Osteoblast (primary cell): Measurements from ENCODE around the gene CRYL1. TPM values are rescaled to one million over a fixed set of nuclear protein-coding genes. Genes with fewer than 3 reads are reported as not detected.

Experiments used
- DNase-seq: peaks from one replicate; pipeline ENCODE4 v3.0.0; 2011; ENCODE audit warnings: low spot score, mixed read lengths; ENCODE audit not compliant: insufficient read length; ENCODE audit errors: missing footprints
- H2AFZ ChIP-seq: 2 replicates; pipeline ENCODE4 v1.6.0; 2011; ENCODE audit warnings: mild to moderate bottlenecking, low read length
- H3K27ac ChIP-seq: 2 replicates; pipeline ENCODE4 v1.5.1; 2011; ENCODE audit warnings: mild to moderate bottlenecking, low read depth, low read length, moderate library complexity
- H3K27me3 ChIP-seq: 2 replicates; pipeline ENCODE4 v1.6.0; 2012; ENCODE audit warnings: mild to moderate bottlenecking, control low read depth, inconsistent platforms, low read length, moderate library complexity; ENCODE audit not compliant: insufficient read depth
- H3K36me3 ChIP-seq: 2 replicates; pipeline ENCODE4 v1.5.1; 2011; ENCODE audit warnings: mild to moderate bottlenecking, low read length, control low read depth, moderate library complexity; ENCODE audit not compliant: insufficient read depth
- H3K4me1 ChIP-seq: 2 replicates; pipeline ENCODE4 v1.5.1; 2011; ENCODE audit warnings: mild to moderate bottlenecking, low read length, control low read depth, moderate library complexity; ENCODE audit not compliant: insufficient read depth
- H3K4me2 ChIP-seq: 2 replicates; pipeline ENCODE4 v1.6.0; 2011; ENCODE audit warnings: mild to moderate bottlenecking, low read length; ENCODE audit not compliant: insufficient read depth
- H3K4me3 ChIP-seq: fragments of 200-600 bp; sonication (generic); 3 replicates; pipeline ENCODE4 v1.5.1; 2012; ENCODE audit warnings: mild to moderate bottlenecking, low read length, inconsistent platforms; ENCODE audit not compliant: insufficient read depth
- H3K79me2 ChIP-seq: 2 replicates; pipeline ENCODE4 v1.6.0; 2012; ENCODE audit warnings: mild to moderate bottlenecking, low read length, control low read depth, inconsistent platforms; ENCODE audit not compliant: insufficient read depth
- H3K9me3 ChIP-seq: 2 replicates; pipeline ENCODE4 v1.5.1; 2011; ENCODE audit warnings: low read depth, low read length, control low read depth
- H4K20me1 ChIP-seq: 2 replicates; pipeline ENCODE4 v1.6.0; 2012; ENCODE audit warnings: mild to moderate bottlenecking, low read length, control low read depth; ENCODE audit not compliant: insufficient read depth
- total RNA-seq: library from RNA; depleted of rRNA; stranded (reverse); fragments of >200 nt; gene quantifications from 2 replicates; pipeline ENCODE4 v1.2.3, GENCODE V29; 2012
- TF ChIP-seq, protein P1 (sequence below): IDR thresholded peaks from 2 replicates; pipeline ENCODE4 v1.5.1; 2011; ENCODE audit warnings: mild to moderate bottlenecking, low read depth, low read length, moderate library complexity; ENCODE audit errors: extremely low read depth

CRYL1 gene, protein sequence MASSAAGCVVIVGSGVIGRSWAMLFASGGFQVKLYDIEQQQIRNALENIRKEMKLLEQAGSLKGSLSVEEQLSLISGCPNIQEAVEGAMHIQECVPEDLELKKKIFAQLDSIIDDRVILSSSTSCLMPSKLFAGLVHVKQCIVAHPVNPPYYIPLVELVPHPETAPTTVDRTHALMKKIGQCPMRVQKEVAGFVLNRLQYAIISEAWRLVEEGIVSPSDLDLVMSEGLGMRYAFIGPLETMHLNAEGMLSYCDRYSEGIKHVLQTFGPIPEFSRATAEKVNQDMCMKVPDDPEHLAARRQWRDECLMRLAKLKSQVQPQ
- total RNA-seq: 12.7 and 13.0 TPM in 2 replicates

DNA sequence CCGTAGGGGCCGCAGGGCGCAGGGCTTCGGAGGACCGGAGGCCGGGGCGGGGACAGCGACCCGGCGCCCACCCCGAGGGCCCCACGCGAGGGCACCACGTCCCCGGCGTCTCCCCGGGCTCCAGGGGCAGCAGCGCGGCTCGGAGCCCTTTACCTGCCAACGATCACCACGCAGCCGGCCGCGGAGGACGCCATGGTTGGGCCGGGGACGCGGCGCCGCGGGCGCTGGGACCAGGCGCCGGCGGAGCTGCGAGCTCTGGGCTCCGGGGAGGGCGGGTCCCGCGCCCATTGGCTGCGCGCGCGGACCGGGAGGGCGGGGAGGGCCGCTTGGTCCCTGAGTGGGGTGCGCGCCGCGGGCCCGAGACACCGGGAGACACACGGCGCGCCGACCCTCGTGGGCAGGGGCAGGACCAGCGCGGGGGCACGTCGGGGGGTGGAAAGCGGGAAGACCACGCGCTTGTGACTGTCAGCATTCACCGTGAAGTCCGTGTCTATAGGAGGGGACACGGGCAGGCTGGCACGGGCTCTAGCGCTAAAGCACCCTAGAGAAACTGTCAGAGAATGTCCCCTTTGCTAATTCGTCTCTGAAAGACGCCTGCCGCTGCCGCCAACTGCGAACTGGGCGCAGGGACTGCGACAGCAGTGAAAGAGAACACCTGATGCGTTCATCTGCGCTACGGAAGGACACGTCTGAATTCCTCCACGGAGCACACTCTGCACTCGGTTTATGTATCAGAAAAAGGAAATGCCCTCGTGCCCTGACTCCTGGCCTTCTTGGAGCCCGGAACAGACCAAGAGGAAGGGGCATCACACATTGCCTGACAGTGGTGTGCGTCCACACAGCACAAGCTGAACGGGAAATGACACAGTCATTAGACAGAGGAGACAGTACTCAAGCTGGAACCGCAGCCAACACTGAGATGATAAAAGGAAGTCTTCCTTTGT lies at the start of gene CRYL1:
Gene CRYL1, minus strand, starts transcription at position 257 of the 944 bp plus-strand sequence. Its CDS starts 63 bp downstream, at position 194.
- Histone ChIP-seq H3K79me2 (peaks cover 8% of the 10 kb centered on the region), H3K27ac (peak within 1 kb of the TSS; percentile 61), H3K4me2 (peak within 1 kb of the TSS; percentile 91), H4K20me1 (no peaks in the 10 kb centered on the region), H3K9me3 (no peaks in the 10 kb centered on the region), H3K27me3 (no peaks in the 10 kb centered on the region), H3K4me1 (peaks cover 10% of the 10 kb centered on the region), H3K4me3 (peak within 1 kb of the TSS; percentile 92), H3K36me3 (no peaks in the 10 kb centered on the region), H2AFZ (peak within 1 kb of the TSS; percentile 100)
- peak; percentile 97 for DNase-seq
- TF ChIP-seq, protein P1, sequence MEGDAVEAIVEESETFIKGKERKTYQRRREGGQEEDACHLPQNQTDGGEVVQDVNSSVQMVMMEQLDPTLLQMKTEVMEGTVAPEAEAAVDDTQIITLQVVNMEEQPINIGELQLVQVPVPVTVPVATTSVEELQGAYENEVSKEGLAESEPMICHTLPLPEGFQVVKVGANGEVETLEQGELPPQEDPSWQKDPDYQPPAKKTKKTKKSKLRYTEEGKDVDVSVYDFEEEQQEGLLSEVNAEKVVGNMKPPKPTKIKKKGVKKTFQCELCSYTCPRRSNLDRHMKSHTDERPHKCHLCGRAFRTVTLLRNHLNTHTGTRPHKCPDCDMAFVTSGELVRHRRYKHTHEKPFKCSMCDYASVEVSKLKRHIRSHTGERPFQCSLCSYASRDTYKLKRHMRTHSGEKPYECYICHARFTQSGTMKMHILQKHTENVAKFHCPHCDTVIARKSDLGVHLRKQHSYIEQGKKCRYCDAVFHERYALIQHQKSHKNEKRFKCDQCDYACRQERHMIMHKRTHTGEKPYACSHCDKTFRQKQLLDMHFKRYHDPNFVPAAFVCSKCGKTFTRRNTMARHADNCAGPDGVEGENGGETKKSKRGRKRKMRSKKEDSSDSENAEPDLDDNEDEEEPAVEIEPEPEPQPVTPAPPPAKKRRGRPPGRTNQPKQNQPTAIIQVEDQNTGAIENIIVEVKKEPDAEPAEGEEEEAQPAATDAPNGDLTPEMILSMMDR: no peak

DNA sequence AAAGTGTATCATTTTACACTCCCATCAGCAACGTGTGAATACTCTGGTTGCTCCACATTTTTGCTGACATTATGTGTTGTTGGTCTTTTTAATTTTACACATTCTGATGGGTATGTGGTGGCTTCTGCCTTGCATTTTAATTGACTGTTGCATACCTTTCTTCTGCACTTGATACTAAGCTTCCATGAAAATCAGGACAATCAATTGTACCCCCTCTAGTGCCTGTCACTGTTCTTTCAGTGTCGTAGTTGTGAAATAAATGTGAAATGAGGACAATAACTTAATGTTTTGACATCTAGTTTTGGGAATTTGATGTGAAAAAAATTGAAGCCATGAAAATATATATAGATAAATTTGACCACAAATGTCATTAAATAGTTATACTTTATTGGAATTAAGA lies 48.0 kb upstream of the CRYL1 start:
- no peaks in the 10 kb centered on the region for H4K20me1 ChIP-seq
- no peaks in the 10 kb centered on the region for H3K27me3 ChIP-seq
- no peak overlapping the region for H3K4me3 ChIP-seq
- H3K9me3 ChIP-seq: no peaks in the 10 kb centered on the region
- peaks cover 2% of the 10 kb centered on the region for H3K4me1 ChIP-seq
- no peak overlapping the region for H3K27ac ChIP-seq
- no peak overlapping the region for H2AFZ ChIP-seq
- no peaks in the 10 kb centered on the region for H3K36me3 ChIP-seq
- H3K4me2 ChIP-seq: no peak overlapping the region
- peaks cover 10% of the 10 kb centered on the region for H3K79me2 ChIP-seq
- DNase-seq: no peak
- TF ChIP-seq, protein P1: no peak

DNA sequence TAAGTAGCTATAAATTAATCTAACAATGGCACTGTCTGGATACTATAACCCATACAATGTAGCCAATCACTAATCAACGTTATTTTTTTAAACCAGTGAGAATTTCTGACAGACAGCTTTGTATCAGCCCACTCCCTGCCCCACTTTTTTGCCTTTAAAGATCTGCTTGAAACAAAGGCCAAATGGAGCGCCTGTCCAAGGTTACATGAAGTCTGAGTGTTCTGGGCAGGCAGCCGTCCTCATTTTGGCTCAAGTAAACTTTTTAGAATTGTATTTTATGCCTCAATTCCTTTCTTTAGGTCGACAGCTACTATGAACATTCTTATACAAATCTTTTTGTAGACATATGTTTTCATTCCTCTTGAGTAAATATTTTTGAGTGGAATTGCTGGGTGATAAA lies 47.5 kb upstream of the CRYL1 start:
- Histone ChIP-seq H3K4me3 (no peak overlapping the region), H3K27me3 (no peaks in the 10 kb centered on the region), H3K36me3 (no peaks in the 10 kb centered on the region), H3K9me3 (no peaks in the 10 kb centered on the region), H3K27ac (no peak overlapping the region), H3K4me1 (peaks cover 4% of the 10 kb centered on the region), H2AFZ (no peak overlapping the region), H4K20me1 (no peaks in the 10 kb centered on the region), H3K79me2 (peaks cover 10% of the 10 kb centered on the region), H3K4me2 (no peak overlapping the region)
- DNase-seq: no peak
- TF ChIP-seq, protein P1: no peak

DNA sequence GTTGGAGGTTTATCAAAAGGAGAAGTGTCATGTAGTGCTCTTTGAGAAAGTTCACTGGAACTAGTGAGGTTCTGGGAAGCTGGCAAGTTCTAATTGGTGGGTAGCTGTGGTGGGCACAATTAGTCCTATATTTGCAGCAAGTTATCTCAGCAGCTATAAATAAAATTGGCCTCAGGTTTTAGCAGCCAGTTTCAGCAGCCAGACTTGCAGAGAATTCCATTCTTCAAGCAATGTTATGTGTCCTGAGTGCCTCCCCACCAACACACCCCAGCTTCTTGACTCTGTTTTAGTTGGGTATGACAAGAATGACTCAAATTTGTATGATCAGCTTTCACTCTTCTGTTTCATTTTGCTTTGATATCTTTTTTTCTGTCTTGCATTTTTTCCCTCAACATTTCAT lies 46.0 kb upstream of the CRYL1 start:
- TF ChIP-seq, protein P1: no peak
- no peaks in the 10 kb centered on the region for H4K20me1 ChIP-seq
- no peak overlapping the region for H2AFZ ChIP-seq
- H3K27ac ChIP-seq: no peak overlapping the region
- H3K36me3 ChIP-seq: no peaks in the 10 kb centered on the region
- no peak overlapping the region for H3K4me2 ChIP-seq
- peaks cover 13% of the 10 kb centered on the region for H3K4me1 ChIP-seq
- no peak for DNase-seq
- peaks cover 10% of the 10 kb centered on the region for H3K79me2 ChIP-seq
- H3K4me3 ChIP-seq: no peak overlapping the region
- no peaks in the 10 kb centered on the region for H3K27me3 ChIP-seq
- H3K9me3 ChIP-seq: no peaks in the 10 kb centered on the region
